ENCODE results near the gene PCARE.
"Not testable (repeated sequence)": the region's sequence is repeated elsewhere in the genome, so short reads cannot be mapped to it uniquely, and the experiment has no call there.

PCARE gene

GRCh38 chr2:29090311-29090710 lies 16.0 kb upstream of the PCARE start:
- FAIRE-seq, result not testable (repeated sequence)

- no peak for FAIRE-seq
Measured at GRCh38 chr2:29084554-29084953, 10.2 kb upstream of the PCARE start.

DNA sequence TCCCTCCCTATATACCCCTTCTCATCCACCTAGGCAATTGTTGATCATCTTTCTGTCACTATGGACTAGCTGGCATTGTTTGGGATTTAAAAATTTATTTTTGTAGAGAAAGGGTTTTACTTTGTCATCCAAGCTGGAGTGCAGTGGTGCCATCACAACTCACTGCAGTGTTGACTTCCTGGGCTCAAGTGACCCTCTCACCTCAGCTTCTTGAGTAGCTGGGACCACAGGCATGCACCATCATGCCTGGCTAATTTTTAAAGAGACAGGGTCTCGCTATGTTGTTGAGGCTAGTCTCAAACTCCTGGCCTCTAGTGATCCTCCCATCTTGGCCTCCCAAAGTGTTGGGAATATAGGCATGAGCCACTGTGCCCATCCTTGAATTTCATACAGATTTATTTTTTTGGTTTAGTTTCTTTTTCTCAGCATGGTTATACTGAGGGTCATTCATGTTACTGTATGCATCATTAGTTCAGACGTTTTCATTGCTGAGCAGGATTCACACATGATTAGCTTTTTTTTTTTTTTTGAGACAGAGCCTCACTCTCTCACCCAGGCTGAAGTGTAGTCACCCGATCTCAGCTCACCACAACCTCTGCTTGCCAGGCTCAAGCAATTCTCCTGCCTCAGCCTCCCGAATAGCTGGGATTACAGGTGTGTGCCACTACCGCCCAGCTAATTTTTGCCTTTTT lies 8.6 kb upstream of the PCARE start:
- no peak for FAIRE-seq

- no peak for FAIRE-seq
Measured at GRCh38 chr2:29080886-29081743, 6.8 kb upstream of the PCARE start.

DNA sequence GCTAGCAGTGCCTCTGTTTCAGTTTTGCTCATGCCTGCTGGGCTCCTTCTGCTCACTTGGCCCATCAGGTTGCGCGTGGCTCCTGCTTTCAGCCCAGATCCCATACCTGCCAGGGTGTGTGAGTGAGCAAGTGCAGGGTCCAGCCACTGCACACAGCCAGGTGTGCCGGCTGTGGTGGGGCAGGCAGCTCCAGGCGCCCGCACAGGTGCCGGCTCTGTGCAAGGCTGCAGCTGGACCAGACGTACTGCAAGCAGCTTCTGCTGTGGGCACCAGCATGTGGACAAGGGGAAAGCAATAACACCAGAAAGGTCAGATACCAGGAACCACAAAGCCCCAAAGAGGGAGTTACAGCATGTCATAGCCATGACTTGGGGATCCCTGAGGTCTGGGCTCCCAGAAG lies 5.6 kb upstream of the PCARE start:
- FAIRE-seq, result no peak

DNA sequence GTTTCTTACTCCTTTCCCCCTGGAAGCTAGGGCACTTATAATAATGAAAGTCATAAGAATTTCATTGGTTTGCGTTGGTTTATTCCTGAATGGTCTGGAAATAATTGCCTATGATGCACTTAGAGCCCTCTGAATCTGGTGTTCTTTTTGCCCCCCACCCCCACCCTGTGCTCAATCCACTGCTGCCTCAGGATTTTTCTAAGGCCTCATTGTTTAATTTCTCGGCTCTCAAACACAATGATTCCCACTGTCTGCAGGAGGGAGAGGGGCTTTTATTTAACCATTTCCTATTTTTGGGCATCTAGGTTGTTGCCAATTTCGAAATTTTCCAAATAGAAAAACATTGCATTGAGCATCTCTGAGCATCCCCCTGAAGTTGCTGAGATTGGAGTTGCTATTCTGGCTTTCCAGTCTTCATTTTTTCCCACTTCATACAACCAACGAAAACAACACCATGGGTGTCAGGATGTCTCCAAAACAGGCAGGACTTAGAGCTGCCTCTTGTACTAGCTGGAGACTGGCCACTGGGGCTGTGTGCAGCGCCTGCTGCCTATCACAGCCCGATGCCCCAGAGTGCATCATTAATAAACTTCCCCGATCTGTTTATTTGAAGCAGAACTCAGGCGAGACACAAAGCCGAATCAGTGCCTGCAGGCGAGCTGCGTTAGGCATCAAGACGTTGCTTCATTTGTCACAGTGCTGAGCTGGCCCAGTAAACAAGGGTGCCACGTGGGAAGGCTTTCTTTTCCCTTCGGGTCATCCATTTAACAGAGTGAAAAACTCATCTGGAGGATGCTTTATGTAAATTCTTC lies 1.8 kb upstream of the PCARE start:
- FAIRE-seq, result no peak

- no peak for FAIRE-seq
Measured at GRCh38 chr2:29073933-29074332, 390 bp downstream of the PCARE start.

GRCh38 chr2:29072971-29073725 lies 1.2 kb downstream of the PCARE start:
- FAIRE-seq, result no peak

- FAIRE-seq, result no peak
Measured at GRCh38 chr2:29072251-29072650, 2.1 kb downstream of the PCARE start.

DNA sequence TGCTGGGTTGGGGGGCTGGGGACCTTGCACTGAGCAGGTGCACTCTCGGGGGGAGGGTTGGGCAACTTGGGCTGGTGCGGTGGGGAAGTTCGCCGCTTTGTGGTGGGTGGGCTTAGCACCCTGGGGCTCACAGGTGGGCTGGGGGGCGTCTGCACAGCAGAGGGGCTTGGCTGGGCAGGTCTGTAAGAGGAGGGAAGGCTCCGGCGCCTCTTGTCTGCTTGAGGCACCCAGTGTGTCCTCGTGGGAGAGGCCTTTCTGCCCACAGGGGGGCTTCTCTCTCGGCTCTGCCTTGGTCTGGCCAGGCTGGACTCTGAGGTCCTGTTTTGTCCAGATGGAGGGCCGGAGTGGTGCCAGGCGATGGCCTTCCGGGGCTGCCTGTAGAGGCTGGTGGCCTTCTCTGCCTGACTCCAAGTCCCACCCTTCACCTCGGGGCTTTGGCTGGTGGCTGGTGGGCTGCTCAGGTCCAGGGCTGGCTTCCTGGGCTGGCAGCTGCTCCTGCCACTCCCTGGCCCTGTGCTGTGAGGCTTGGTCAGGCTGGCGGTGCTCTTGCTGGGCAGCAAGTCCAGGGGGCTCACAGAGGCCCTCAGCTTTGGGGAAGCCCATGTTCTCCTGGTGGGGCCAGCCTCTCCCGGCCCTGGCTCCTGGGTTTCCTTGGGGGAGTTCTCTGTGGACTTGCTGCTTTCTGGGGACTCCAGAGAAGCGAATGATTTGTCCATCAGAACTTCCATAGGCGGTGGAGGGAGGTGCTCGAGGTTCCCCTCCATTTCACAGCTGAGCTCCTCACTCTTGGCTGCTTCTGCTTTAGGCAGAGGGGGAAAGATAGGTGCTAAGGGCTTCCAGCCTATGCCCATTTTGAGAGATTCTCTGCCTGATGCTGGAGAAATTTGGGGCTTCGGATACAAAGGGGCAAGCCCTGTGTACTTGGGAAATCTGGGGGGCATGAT lies 3.0 kb downstream of the PCARE start:
- no peak for FAIRE-seq

DNA sequence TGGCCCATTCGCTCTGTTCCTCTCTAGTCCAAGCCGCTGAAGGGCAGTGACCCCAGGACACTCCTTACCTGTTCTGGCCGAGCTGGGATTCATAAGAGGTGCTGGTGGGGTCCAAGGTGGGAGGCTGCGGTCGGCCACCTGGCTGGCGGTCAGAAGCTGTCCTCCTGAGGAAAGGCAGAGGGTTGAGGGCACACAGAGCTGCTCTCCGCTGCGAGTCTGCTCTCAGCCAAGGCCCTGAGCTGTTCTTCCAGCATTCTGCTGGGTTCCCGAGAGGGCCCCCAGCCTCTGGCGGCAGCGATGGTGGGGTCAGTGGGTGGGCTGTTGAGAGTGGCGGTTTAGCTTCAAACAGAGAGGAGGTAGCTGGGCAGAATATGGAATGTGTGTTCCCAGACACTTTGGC lies 3.8 kb downstream of the PCARE start:
- no peak for FAIRE-seq

GRCh38 chr2:29068513-29068912 lies 5.8 kb downstream of the PCARE start:
- FAIRE-seq, result no peak

- no peak for FAIRE-seq
Measured at GRCh38 chr2:29066997-29067605, 7.2 kb downstream of the PCARE start.

GRCh38 chr2:29066271-29066860 lies 8.0 kb downstream of the PCARE start:
- FAIRE-seq, result no peak

- FAIRE-seq, result no peak
Measured at GRCh38 chr2:29065068-29065811, 9.1 kb downstream of the PCARE start.

DNA sequence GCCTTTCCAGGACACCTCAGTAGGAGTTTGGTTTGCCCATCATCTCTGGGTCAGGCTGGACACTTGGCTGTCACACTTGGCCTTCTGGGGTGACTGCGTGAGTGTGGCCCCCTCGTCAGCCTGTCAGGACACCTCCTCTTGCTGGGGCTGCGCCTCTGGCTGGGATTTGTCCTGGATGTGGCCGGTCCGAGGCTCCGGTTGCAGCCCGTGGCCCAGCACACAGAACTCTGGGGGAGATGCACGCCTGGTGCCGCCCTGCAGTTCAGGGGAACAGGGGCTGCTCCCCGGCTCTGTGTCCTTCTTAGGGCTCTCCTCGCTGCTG lies 9.6 kb downstream of the PCARE start:
- FAIRE-seq, result no peak

GRCh38 chr2:29064346-29064715 lies 10.0 kb downstream of the PCARE start:
- no peak for FAIRE-seq

DNA sequence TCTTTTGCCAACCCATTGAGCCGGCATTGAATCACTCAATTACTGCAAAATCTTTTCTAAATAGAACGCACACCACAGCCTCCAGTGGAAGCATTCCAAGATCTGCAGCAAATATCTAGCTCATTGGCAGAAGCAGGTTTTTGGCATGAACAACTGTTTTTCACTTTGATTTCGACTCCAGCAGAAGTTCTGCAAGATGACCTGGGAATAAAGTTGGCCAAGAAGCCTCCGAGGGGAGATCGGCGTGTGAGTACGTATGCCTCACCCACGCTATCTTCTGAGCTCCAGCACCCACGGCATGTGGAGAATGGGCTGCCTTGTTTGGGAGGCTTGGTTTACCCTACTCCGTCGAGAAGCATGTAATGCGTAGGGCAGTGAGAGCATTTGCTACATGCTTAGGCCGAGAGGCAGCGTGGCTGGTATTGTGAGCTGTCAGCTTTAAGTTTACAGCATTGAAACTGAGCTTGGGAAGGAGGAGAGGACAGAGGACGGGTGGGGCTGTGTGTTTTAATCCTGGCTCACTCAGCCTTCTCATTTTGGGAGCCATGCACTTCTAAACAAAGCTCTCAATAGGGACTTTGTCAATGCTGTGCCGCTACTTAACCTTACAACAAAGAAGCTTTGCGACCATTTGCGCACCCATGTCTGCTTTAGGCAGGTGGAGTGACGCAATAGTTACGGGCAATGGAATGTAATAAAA lies 10.5 kb downstream of the PCARE start:
- no peak for FAIRE-seq

DNA sequence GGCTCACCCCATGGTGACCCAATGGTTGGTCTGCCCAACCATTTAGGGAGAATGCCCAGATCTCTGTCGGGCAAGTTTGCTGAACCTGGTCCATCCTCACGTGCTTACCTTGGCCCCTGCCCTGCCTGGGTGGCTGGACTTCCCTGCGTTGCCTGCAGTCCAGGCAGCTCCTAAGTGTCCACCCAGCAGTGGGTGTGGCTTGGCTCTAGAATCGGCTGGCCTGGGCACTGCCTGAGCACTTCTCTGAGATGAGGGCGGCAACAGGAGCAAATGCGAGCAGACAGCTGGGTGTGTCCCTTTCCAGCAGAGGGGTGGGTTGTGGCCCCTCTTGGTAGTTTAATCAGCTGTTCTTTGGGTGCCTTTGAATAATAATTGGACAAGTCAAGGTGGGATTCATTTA lies 11.3 kb downstream of the PCARE start:
- FAIRE-seq, result no peak

DNA sequence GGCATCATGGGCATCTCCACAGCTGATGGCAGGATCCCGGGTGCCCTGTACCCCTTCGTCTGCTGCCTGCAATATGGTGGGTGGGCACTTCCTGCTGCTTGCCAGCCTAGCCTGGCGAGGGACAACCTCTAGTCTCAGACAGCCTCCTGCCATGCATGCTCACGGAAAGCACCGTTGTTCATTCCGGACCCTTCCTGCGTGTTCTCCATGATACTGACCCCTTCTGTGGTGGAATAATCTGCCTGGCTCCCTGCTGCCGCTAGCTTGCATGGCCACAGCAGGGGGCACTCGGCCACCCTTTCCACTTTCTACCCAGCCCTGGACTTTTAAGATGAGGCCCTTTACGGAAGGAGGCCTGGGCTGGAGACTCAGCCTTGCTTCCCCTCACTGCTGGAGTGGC lies 12.0 kb downstream of the PCARE start:
- FAIRE-seq, result no peak

Data from A204.1 (cell line).